HEK293 (cell line): Measurements from ENCODE around the gene PDE6C.

Source experiments
- CTCF ChIA-PET: fragments of 350-600 bp; formaldehyde crosslinking; extraction: SDS; loops from one replicate; lab custom pipeline; 2021; ENCODE audit warnings: antibody characterized with exemption; lab: Yijun Ruan, JAX
- POLR2A ChIA-PET: fragments of 300-600 bp; formaldehyde crosslinking; extraction: SDS; loops from one replicate; lab custom pipeline; 2020; ENCODE audit warnings: antibody characterized with exemption, inconsistent platforms; lab: Yijun Ruan, JAX
- H3K27ac ChIP-seq: fragments of 200-500 bp; sonication (Bioruptor generic); 2 replicates; pipeline ENCODE4 v1.5.1; 2014; ENCODE audit warnings: low read depth, low read length, control low read depth, inconsistent platforms; ENCODE audit errors: extremely low read depth
- H3K36me3 ChIP-seq, 2 experiments: fragments of 200-500 bp in 1 of 2; sonication (Bioruptor generic) in 1 of 2; 1 replicate in 1 of 2; 2 replicates in 1 of 2; pipeline ENCODE4 v1.5.1; 2014 to 2017; ENCODE audit warnings: inconsistent platforms in 2 of 2, low read length in 2 of 2; ENCODE audit not compliant: control insufficient read depth in 2 of 2, insufficient read depth in 1 of 2
- H3K4me1 ChIP-seq: fragments of 200-500 bp; sonication (Bioruptor generic); 2 replicates; pipeline ENCODE4 v1.5.1; 2014; ENCODE audit warnings: mild to moderate bottlenecking, low read length, inconsistent platforms; ENCODE audit not compliant: control insufficient read depth, insufficient read depth
- H3K4me3 ChIP-seq: 2 replicates; pipeline ENCODE4 v1.5.1; 2011; ENCODE audit warnings: low read depth, mild to moderate bottlenecking, control low read depth, low read length, moderate library complexity
- H3K9me3 ChIP-seq: fragments of 200-500 bp; sonication (Bioruptor generic); 2 replicates; pipeline ENCODE4 v1.5.1; 2014; ENCODE audit warnings: low read depth, low read length, inconsistent platforms; ENCODE audit not compliant: control insufficient read depth, insufficient read depth
- FEZF1 ChIP-seq: fragments of 450-650 bp; formaldehyde crosslinking; IDR thresholded peaks from 2 replicates; pipeline ENCODE4 v1.5.1; 2016; ENCODE audit warnings: missing biosample characterization, missing genetic modification characterization
- GLIS2 ChIP-seq: fragments of 450-650 bp; formaldehyde crosslinking; IDR thresholded peaks from 2 replicates; pipeline ENCODE4 v1.5.1; 2016; ENCODE audit warnings: missing biosample characterization, missing genetic modification characterization
- RBAK ChIP-seq: fragments of 450-650 bp; formaldehyde crosslinking; IDR thresholded peaks from 2 replicates; pipeline ENCODE4 v1.5.1; 2016; ENCODE audit warnings: missing biosample characterization, missing genetic modification characterization
- YY1 ChIP-seq: fragments of 450-650 bp; formaldehyde crosslinking; IDR thresholded peaks from 2 replicates; pipeline ENCODE4 v1.5.1; 2018; ENCODE audit warnings: missing biosample characterization, missing genetic modification characterization
- ZBTB1 ChIP-seq: fragments of 450-650 bp; formaldehyde crosslinking; IDR thresholded peaks from 2 replicates; pipeline ENCODE4 v1.5.1; 2016; ENCODE audit warnings: missing biosample characterization, missing genetic modification characterization
- ZBTB48 ChIP-seq: fragments of 450-650 bp; formaldehyde crosslinking; IDR thresholded peaks from 2 replicates; pipeline ENCODE4 v1.5.1; 2016; ENCODE audit warnings: missing biosample characterization, missing genetic modification characterization
- ZNF10 ChIP-seq: fragments of 450-650 bp; formaldehyde crosslinking; IDR thresholded peaks from 2 replicates; pipeline ENCODE4 v1.5.1; 2017; ENCODE audit warnings: missing biosample characterization, missing genetic modification characterization
- ZNF155 ChIP-seq: fragments of 450-650 bp; formaldehyde crosslinking; IDR thresholded peaks from 2 replicates; pipeline ENCODE4 v1.5.1; 2016; ENCODE audit warnings: missing biosample characterization, missing genetic modification characterization
- ZNF174 ChIP-seq: fragments of 450-650 bp; formaldehyde crosslinking; IDR thresholded peaks from 2 replicates; pipeline ENCODE4 v1.5.0; 2017; ENCODE audit warnings: missing biosample characterization, mild to moderate bottlenecking, missing genetic modification characterization
- ZNF184 ChIP-seq: fragments of 450-650 bp; IDR thresholded peaks from 2 replicates; pipeline ENCODE4 v1.5.1; 2018; ENCODE audit warnings: missing biosample characterization, mild to moderate bottlenecking, missing genetic modification characterization
- ZNF202 ChIP-seq: fragments of 450-650 bp; formaldehyde crosslinking; IDR thresholded peaks from 2 replicates; pipeline ENCODE4 v1.5.1; 2016; ENCODE audit warnings: missing biosample characterization, missing genetic modification characterization, borderline replicate concordance
- ZNF239 ChIP-seq: fragments of 450-650 bp; formaldehyde crosslinking; IDR thresholded peaks from 2 replicates; pipeline ENCODE4 v1.5.1; 2016; ENCODE audit warnings: missing biosample characterization, missing genetic modification characterization
- ZNF24 ChIP-seq: fragments of 450-650 bp; formaldehyde crosslinking; IDR thresholded peaks from 2 replicates; pipeline ENCODE4 v1.5.1; 2016; ENCODE audit warnings: missing biosample characterization, missing genetic modification characterization
- ZNF280D ChIP-seq: fragments of 450-650 bp; formaldehyde crosslinking; IDR thresholded peaks from 2 replicates; pipeline ENCODE4 v1.5.1; 2016; ENCODE audit warnings: missing biosample characterization, missing genetic modification characterization
- ZNF292 ChIP-seq: fragments of 450-650 bp; formaldehyde crosslinking; IDR thresholded peaks from 2 replicates; pipeline ENCODE4 v1.5.1; 2016; ENCODE audit warnings: low read depth, missing biosample characterization, missing genetic modification characterization, borderline replicate concordance
- ZNF341 ChIP-seq: fragments of 450-650 bp; formaldehyde crosslinking; IDR thresholded peaks from 2 replicates; pipeline ENCODE4; 2016; ENCODE audit warnings: low read depth, missing biosample characterization, missing genetic modification characterization
- ZNF394 ChIP-seq: fragments of 450-650 bp; formaldehyde crosslinking; IDR thresholded peaks from 2 replicates; pipeline ENCODE4 v1.5.1; 2016; ENCODE audit warnings: missing biosample characterization, missing genetic modification characterization, mild to moderate bottlenecking, moderate library complexity, borderline replicate concordance
- ZNF423 ChIP-seq: fragments of 450-650 bp; formaldehyde crosslinking; IDR thresholded peaks from 2 replicates; pipeline ENCODE4 v1.5.1; 2016; ENCODE audit warnings: missing biosample characterization, missing genetic modification characterization
- ZNF621 ChIP-seq: fragments of 450-650 bp; formaldehyde crosslinking; IDR thresholded peaks from 2 replicates; pipeline ENCODE4 v1.5.1; 2017; ENCODE audit warnings: missing biosample characterization, missing genetic modification characterization
- ZNF76 ChIP-seq: fragments of 450-650 bp; formaldehyde crosslinking; IDR thresholded peaks from 2 replicates; pipeline ENCODE4; 2016; ENCODE audit warnings: low read depth, missing biosample characterization, missing genetic modification characterization, borderline replicate concordance
- ZNF792 ChIP-seq: fragments of 450-650 bp; formaldehyde crosslinking; IDR thresholded peaks from 2 replicates; pipeline ENCODE4 v1.5.1; 2016; ENCODE audit warnings: missing biosample characterization, missing genetic modification characterization
- TF ChIP-seq, protein P1 (sequence below): fragments of 450-650 bp; formaldehyde crosslinking; IDR thresholded peaks from 2 replicates; pipeline ENCODE4 v1.5.1; 2016; ENCODE audit warnings: missing biosample characterization, missing genetic modification characterization
- TF ChIP-seq, protein P2 (sequence below): IDR thresholded peaks from 2 replicates; pipeline ENCODE4 v1.6.1; 2011; ENCODE audit warnings: mild to moderate bottlenecking, low read depth, low read length, borderline replicate concordance

The PDE6C gene

GRCh38 chr10:93639791-93640190 is 27.5 kb downstream of the PDE6C start:
- no peak overlapping the region for H3K27ac ChIP-seq
- TF ChIP-seq ZBTB1 (tag by site-specific recombination): no peak
- no peak for TF ChIP-seq ZNF24 (tag by site-specific recombination)
- TF ChIP-seq ZNF202 (tag by site-specific recombination): no peak
- TF ChIP-seq ZNF341 (tag by site-specific recombination): no peak
- no peak for TF ChIP-seq ZNF239 (tag by site-specific recombination)
- ChIA-PET CTCF (no interaction called here), POLR2A (no interaction called here)
- no peaks in the 10 kb centered on the region for H3K36me3 ChIP-seq
- no peaks in the 10 kb centered on the region for H3K4me1 ChIP-seq
- H3K4me3 ChIP-seq: no peak overlapping the region
- H3K9me3 ChIP-seq: no peaks in the 10 kb centered on the region

- ChIA-PET CTCF (no interaction called here), POLR2A (no interaction called here)
- Histone ChIP-seq H3K36me3 (no peaks in the 10 kb centered on the region), H3K4me1 (no peaks in the 10 kb centered on the region), H3K27ac (no peak overlapping the region), H3K9me3 (no peaks in the 10 kb centered on the region), H3K4me3 (no peak overlapping the region)
- TF ChIP-seq RBAK (tag by site-specific recombination) (no peak), ZNF174 (no peak), ZNF621 (no peak), ZNF394 (tag by site-specific recombination) (no peak), FEZF1 (tag by site-specific recombination) (no peak), ZNF280D (no peak), ZNF184 (tag by site-specific recombination) (no peak), ZNF155 (tag by site-specific recombination) (no peak), ZNF292 (tag by site-specific recombination) (no peak), YY1 (tag by site-specific recombination) (no peak), ZNF423 (tag by site-specific recombination) (no peak), ZNF792 (tag by site-specific recombination) (no peak), GLIS2 (no peak), ZNF76 (no peak), ZBTB48 (tag by site-specific recombination) (no peak), ZNF10 (tag by site-specific recombination) (no peak)
- TF ChIP-seq, protein P1, sequence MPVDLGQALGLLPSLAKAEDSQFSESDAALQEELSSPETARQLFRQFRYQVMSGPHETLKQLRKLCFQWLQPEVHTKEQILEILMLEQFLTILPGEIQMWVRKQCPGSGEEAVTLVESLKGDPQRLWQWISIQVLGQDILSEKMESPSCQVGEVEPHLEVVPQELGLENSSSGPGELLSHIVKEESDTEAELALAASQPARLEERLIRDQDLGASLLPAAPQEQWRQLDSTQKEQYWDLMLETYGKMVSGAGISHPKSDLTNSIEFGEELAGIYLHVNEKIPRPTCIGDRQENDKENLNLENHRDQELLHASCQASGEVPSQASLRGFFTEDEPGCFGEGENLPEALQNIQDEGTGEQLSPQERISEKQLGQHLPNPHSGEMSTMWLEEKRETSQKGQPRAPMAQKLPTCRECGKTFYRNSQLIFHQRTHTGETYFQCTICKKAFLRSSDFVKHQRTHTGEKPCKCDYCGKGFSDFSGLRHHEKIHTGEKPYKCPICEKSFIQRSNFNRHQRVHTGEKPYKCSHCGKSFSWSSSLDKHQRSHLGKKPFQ (tag by site-specific recombination): no peak
- TF ChIP-seq, protein P2, sequence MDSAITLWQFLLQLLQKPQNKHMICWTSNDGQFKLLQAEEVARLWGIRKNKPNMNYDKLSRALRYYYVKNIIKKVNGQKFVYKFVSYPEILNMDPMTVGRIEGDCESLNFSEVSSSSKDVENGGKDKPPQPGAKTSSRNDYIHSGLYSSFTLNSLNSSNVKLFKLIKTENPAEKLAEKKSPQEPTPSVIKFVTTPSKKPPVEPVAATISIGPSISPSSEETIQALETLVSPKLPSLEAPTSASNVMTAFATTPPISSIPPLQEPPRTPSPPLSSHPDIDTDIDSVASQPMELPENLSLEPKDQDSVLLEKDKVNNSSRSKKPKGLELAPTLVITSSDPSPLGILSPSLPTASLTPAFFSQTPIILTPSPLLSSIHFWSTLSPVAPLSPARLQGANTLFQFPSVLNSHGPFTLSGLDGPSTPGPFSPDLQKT: no peak
These were observed 40.5 kb downstream of the PDE6C start for GRCh38 chr10:93652857-93653256.
